Hematopoietic multipotent progenitor cell treated with erythropoietin and hydrocortisone succinate and interleukin-3 and kit ligand, for 8 days (in vitro differentiated cells): ENCODE measurements around the gene OPN1MW2.
"Not testable (repeated sequence)": the region's sequence is repeated elsewhere in the genome, so short reads cannot be mapped to it uniquely, and the experiment has no call there.

Experiments
- DNase-seq: peaks from one replicate; pipeline ENCODE4 v3.0.0-alpha.2; 2015

Gene OPN1MW2

GRCh38 chrX:154219456-154219855, at the start of gene OPN1MW2:
Gene OPN1MW2, plus strand, starts transcription at chrX:154219756. Its CDS starts 60 bp downstream, at chrX:154219816.
- DNase-seq, result not testable (repeated sequence)

- not testable (repeated sequence) for DNase-seq
These were observed 47.0 kb upstream of the OPN1MW2 start for GRCh38 chrX:154172535-154172943.

GRCh38 chrX:154174356-154174755, 45.2 kb upstream of the OPN1MW2 start:
- DNase-seq, result not testable (repeated sequence)

DNA sequence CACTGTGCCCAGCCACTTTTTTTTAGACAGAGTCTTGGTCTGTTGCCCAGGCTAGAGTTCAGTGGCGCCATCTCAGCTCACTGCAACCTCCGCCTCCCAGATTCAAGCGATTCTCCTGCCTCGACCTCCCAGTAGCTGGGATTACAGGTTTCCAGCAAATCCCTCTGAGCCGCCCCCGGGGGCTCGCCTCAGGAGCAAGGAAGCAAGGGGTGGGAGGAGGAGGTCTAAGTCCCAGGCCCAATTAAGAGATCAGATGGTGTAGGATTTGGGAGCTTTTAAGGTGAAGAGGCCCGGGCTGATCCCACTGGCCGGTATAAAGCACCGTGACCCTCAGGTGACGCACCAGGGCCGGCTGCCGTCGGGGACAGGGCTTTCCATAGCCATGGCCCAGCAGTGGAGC, 37.3 kb upstream of the OPN1MW2 start, which contains the start of gene OPN1MW:
OPN1MW (plus strand) TSS at position 301 of the 400 bp plus-strand sequence; CDS start at position 383, 82 bp downstream.
- not testable (repeated sequence) for DNase-seq

DNA sequence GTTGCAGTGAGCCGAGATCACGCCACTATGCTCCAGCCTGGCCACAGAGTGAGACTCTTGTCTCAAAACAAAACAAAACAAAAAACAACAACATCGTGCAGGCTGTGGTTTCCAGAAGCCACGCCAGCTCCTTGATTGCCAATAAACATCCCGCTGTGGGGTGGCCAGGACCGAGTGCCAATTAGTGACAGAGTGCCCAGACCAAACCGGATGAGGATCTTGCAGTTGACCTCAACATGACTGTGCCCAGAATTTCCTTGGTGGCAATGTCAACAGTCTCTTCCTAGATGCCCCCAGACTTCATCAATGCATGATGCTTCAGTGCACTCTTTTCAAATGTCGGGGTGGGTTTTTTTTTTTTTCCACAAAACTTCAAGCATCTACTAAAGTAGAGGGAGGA, 35.8 kb upstream of the OPN1MW2 start:
- not testable (repeated sequence) for DNase-seq

DNA sequence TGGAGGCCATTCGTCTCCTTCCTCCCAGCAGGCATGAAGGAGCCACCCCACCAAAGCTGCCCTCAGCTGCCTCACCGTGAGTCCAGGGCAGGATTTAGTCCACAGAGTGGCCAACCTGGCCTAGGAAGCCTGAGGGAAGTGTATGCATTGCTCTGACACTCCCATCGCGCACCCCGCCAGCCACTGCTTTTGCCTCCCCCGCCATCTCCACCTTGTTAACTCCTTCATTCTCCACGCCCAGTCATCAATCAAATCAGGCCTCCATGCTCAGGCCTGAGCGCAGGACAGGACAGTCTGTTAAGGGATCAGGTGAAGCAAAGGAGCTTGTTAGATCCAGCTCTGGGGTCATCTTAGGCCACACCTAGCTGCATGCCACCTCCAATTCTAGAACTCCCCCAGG, 26.7 kb upstream of the OPN1MW2 start:
- not testable (repeated sequence) for DNase-seq

- DNase-seq, result not testable (repeated sequence)
These were observed 25.2 kb upstream of the OPN1MW2 start for GRCh38 chrX:154194316-154194715.

GRCh38 chrX:154196466-154196865, 23.1 kb upstream of the OPN1MW2 start:
- DNase-seq, result not testable (repeated sequence)

GRCh38 chrX:154209670-154210418, 9.7 kb upstream of the OPN1MW2 start:
- not testable (repeated sequence) for DNase-seq

DNA sequence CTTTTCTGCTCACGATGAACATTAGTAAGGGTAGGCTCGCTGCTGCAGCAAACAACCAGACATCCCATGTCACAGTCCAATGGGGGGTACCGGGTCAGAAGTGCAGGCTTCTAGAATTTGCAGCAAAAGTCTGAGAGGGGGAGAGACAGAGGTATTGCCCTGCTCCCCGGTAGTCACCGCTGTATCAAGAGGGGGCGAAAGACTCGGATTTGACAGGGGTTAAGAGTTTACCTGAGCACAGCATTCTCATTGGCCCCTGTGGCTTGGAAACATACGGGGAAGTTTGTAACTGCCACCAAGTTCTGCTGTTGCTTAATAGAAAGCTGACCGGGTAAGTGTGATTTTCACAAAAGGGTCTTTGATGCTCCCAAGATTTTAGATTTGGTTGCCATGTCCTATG, 8.5 kb upstream of the OPN1MW2 start:
- DNase-seq, result not testable (repeated sequence)

DNA sequence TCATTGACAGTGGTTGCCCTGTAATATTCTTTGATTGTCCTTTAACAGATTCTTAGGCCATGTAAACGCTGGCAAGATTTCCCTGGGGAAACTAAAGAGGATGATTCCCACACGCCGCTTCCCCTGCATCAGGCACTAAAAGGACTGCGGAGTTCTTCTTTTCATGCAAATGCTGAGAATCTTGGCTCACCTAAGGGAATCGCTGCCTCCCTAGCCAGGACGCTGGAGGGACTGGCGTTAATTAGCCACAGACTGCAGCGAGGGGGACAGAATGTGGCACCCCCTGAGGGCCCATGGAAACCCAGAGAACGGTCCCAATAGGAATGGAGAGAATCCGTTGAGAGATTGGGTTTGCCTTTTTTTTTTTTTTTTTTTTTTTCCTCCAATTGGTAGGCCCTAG, 8.1 kb upstream of the OPN1MW2 start:
- not testable (repeated sequence) for DNase-seq

GRCh38 chrX:154225292-154225691, 5.7 kb downstream of the OPN1MW2 start:
- DNase-seq, result not testable (repeated sequence)

DNA sequence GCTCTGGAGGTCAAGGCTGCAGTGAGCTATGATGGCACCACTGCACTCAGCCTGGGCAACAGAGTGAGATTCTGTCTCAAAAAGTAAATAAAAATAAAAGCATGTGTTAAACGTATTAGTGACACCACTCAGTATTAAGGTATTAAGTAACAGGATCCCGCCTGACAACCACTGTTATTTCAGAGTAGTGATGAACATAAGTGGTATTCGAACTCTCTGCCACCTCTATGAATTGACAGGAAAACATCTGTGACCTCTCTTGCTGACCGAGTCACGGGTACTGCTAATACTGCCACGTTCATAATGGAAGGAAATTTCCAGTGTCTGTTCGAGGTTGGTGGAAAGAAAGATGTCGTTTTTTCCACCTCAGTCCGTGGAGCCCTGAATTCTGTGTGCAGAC, 7.2 kb downstream of the OPN1MW2 start:
- DNase-seq, result not testable (repeated sequence)

DNA sequence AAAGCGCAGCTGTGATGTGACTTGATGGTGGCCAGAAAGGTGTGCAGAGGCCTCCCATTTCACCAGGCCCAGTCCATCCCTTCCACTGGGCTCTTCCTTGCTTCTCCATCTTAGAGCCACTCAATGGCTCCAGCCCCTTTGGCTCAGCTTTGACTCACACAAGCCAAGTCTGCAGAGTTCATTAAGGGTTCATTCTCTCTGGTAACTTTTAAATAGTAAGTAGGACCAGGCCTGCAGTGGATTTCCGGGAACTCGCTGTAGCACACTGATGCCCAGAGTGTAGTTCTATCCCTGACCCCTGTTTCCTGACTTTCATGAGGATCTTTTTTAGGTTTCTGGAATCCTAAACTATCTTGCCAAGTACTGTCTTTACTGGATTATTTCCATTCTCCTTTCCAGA, 11.9 kb downstream of the OPN1MW2 start:
- DNase-seq, result not testable (repeated sequence)

DNA sequence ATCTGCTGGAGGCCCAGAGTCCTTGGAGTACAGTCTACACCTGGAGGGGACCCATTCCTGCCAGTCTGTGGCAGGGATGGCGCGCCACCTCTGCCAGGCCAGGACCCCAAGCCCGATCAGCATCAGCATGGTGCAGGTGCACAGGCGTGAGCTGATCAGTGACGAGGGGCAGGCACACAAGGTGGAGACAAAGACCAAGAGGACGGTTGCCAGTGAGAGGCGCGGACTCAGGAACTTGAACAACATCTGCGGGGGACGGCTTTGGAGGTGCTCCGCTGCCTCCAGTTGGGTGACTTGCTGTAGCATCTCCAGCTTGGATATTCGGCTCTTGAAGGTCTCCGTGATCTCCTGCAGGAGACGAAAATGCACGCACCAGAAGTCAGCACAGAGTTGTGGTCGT, 14.1 kb downstream of the OPN1MW2 start:
- DNase-seq, result not testable (repeated sequence)

GRCh38 chrX:154238939-154239559, 19.5 kb downstream of the OPN1MW2 start:
- DNase-seq, result peak; percentile 0

DNA sequence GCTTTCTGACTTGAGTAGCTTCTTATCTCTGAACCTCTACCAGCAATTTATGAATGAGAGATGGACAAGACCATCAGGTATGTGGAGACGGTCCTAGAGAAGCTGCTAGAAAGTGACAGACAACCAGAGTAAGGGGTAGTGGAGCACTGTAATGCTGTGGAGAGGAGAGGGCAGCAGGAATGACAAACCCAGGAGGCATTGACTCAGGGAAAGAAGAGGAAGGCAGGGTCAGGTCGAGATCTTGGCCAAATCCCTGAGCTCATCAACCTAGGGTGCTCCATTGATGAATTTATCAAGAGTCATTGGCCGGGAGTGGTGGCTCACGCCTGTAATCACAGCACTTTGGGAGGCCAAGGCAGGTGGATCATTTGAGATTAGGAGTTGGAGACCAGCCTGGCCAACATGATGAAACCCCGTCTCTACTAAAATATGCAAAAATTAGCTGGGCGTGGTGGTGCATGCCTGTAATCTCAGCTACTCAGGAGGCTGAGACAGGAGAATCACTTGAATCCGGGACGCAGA, 20.5 kb downstream of the OPN1MW2 start:
- DNase-seq, result peak; percentile 28

DNA sequence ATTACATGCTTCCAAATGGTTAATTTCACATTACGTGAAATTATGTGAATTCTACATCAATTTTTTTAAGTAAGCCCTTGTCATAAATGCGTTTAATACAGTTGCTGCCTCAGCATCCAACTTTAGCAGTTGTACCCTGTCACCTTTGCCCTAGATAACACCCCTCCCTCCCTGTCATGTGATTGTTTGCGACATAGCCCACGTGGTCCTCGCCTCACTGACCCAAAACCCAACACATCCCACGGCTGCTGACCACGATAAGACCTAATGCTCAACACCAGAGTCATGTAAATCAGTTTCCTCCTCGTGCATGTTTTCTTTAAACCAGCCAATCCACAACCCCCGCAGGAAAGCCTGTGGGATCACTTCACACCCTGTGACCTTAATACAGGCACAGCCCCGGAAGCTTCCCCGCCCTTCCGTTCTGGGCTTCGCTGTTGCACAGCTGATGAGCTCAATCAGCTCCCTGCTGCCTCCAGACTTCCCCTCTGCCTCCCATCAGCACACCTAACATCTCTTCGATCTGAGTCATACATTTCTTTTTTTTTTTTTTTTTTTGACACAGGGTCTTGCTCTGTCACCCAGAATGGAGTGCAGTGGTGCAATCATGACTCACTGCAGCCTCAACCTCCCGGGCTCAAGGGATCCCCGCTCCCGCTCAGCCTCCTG, 28.0 kb downstream of the OPN1MW2 start:
- not testable (repeated sequence) for DNase-seq

DNA sequence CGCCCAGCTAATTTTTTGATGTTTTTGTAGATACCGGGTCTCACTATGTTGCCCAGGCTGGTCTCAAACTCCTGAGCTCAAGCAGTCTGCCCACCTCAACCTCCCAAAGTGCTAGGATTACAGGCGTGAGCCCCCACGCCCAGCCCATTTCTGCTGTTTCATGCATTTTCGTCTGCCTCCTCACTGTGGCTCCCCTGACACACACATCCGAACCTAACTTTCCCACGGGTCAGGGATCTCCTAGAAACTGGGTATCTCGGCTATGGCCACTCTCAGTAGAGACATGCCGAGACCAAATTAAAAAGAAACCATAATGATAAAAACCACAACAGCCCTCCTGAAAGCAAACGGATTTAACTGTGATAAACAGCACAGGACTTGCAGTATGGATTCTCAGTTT, 28.5 kb downstream of the OPN1MW2 start:
- DNase-seq, result not testable (repeated sequence)

DNA sequence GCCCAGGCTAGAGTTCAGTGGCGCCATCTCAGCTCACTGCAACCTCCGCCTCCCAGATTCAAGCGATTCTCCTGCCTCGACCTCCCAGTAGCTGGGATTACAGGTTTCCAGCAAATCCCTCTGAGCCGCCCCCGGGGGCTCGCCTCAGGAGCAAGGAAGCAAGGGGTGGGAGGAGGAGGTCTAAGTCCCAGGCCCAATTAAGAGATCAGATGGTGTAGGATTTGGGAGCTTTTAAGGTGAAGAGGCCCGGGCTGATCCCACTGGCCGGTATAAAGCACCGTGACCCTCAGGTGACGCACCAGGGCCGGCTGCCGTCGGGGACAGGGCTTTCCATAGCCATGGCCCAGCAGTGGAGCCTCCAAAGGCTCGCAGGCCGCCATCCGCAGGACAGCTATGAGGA, 37.7 kb downstream of the OPN1MW2 start, which contains the start of gene OPN1MW3:
OPN1MW3 (plus strand) TSS at position 301 of the 400 bp plus-strand sequence; CDS start at position 339, 38 bp downstream.
- DNase-seq, result not testable (repeated sequence)

GRCh38 chrX:154258711-154259110, 39.2 kb downstream of the OPN1MW2 start:
- not testable (repeated sequence) for DNase-seq

DNA sequence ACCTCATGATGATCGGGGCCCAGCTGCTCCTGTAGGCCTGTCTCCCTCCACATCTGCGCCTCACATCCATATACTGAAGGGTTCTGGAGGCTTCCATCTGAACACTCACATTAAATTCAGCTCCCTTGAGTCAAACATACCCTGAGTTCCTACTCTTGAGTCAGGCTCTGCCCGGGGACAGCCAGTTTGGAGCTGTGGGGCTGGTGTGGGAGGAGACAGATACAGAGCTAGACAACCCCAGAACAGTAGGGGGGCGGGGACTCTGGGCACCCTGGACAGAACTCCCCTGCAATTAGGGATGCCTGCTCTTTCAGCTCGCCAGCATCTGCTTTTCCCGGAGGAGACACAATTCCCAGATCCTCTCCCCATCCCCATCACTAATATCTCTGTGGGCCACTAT, 43.5 kb downstream of the OPN1MW2 start:
- not testable (repeated sequence) for DNase-seq

DNA sequence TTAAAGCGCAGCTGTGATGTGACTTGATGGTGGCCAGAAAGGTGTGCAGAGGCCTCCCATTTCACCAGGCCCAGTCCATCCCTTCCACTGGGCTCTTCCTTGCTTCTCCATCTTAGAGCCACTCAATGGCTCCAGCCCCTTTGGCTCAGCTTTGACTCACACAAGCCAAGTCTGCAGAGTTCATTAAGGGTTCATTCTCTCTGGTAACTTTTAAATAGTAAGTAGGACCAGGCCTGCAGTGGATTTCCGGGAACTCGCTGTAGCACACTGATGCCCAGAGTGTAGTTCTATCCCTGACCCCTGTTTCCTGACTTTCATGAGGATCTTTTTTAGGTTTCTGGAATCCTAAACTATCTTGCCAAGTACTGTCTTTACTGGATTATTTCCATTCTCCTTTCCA, 49.7 kb downstream of the OPN1MW2 start:
- DNase-seq, result not testable (repeated sequence)
